ENCODE results near the gene SMAD4.

SMAD4 gene

GRCh38 chr18:51021226-51021965, 8.6 kb upstream of the SMAD4 start:
- no peak for FAIRE-seq
- no peak for DNase-seq (ENCODE audit: low spot score)

- DNase-seq (ENCODE audit: low spot score), result no peak
- no peak for FAIRE-seq
These were observed 4.5 kb upstream of the SMAD4 start for GRCh38 chr18:51025512-51025911.

GRCh38 chr18:51028201-51028805, 1.7 kb upstream of the SMAD4 start:
- FAIRE-seq (no peak), DNase-seq (ENCODE audit: low spot score) (no peak)

GRCh38 chr18:51029378-51029693, 677 bp upstream of the SMAD4 start:
- FAIRE-seq (no peak), DNase-seq (ENCODE audit: low spot score) (no peak)

GRCh38 chr18:51030537-51031258, 685 bp downstream of the SMAD4 start:
- DNase-seq (ENCODE audit: low spot score) (peak; percentile 72), FAIRE-seq (no peak)

- DNase-seq (ENCODE audit: low spot score) (no peak), FAIRE-seq (no peak)
These were observed 2.2 kb downstream of the SMAD4 start for GRCh38 chr18:51032193-51032592.

- DNase-seq (ENCODE audit: low spot score) (no peak), FAIRE-seq (no peak)
These were observed 7.2 kb downstream of the SMAD4 start for GRCh38 chr18:51037230-51037629.

- DNase-seq (ENCODE audit: low spot score) (no peak), FAIRE-seq (no peak)
These were observed 8.1 kb downstream of the SMAD4 start for GRCh38 chr18:51038110-51038509.

GRCh38 chr18:51039138-51040112, 9.4 kb downstream of the SMAD4 start:
- no peak for FAIRE-seq
- DNase-seq (ENCODE audit: low spot score), result no peak

- DNase-seq (ENCODE audit: low spot score), result no peak
- no peak for FAIRE-seq
These were observed 11.8 kb downstream of the SMAD4 start for GRCh38 chr18:51041677-51042352.

GRCh38 chr18:51044928-51045585, 15.0 kb downstream of the SMAD4 start:
- no peak for FAIRE-seq

GRCh38 chr18:51048190-51048589, 18.2 kb downstream of the SMAD4 start:
- no peak for DNase-seq (ENCODE audit: low spot score)
- no peak for FAIRE-seq

More at GRCh38 chr18:51044928-51045585, 15.0 kb downstream of the SMAD4 start:
- DNase-seq (ENCODE audit: low spot score), result no peak

GRCh38 chr18:51049137-51049536, 19.1 kb downstream of the SMAD4 start:
- DNase-seq (ENCODE audit: low spot score) (no peak), FAIRE-seq (no peak)

- FAIRE-seq, result no peak
- DNase-seq (ENCODE audit: low spot score), result peak; percentile 17
These were observed 21.2 kb downstream of the SMAD4 start for GRCh38 chr18:51051105-51051712.

- FAIRE-seq (no peak), DNase-seq (ENCODE audit: low spot score) (no peak)
These were observed 23.8 kb downstream of the SMAD4 start for GRCh38 chr18:51053814-51054213.

GRCh38 chr18:51054764-51055163, 24.8 kb downstream of the SMAD4 start:
- FAIRE-seq (no peak), DNase-seq (ENCODE audit: low spot score) (no peak)

- DNase-seq (ENCODE audit: low spot score) (no peak), FAIRE-seq (no peak)
These were observed 30.0 kb downstream of the SMAD4 start for GRCh38 chr18:51059969-51060368.

GRCh38 chr18:51064256-51064655, 34.2 kb downstream of the SMAD4 start:
- no peak for FAIRE-seq
- no peak for DNase-seq (ENCODE audit: low spot score)

- DNase-seq (ENCODE audit: low spot score) (no peak), FAIRE-seq (no peak)
These were observed 36.3 kb downstream of the SMAD4 start for GRCh38 chr18:51066273-51066672.

- FAIRE-seq (no peak), DNase-seq (ENCODE audit: low spot score) (peak; percentile 25)
These were observed 38.1 kb downstream of the SMAD4 start for GRCh38 chr18:51068105-51068504.
